Measurements from ENCODE around the gene CCDC88B. TPM values are rescaled to one million over a fixed set of nuclear protein-coding genes. Genes with fewer than 3 reads are reported as not detected.

Gene CCDC88B
- total and polyA plus RNA-seq, 9 of the 15 experiments (the other 6 are each of a cell fraction or from before 2014, with no cell fraction given): 0.13 to 18.1 (median 7.9) TPM

DNA sequence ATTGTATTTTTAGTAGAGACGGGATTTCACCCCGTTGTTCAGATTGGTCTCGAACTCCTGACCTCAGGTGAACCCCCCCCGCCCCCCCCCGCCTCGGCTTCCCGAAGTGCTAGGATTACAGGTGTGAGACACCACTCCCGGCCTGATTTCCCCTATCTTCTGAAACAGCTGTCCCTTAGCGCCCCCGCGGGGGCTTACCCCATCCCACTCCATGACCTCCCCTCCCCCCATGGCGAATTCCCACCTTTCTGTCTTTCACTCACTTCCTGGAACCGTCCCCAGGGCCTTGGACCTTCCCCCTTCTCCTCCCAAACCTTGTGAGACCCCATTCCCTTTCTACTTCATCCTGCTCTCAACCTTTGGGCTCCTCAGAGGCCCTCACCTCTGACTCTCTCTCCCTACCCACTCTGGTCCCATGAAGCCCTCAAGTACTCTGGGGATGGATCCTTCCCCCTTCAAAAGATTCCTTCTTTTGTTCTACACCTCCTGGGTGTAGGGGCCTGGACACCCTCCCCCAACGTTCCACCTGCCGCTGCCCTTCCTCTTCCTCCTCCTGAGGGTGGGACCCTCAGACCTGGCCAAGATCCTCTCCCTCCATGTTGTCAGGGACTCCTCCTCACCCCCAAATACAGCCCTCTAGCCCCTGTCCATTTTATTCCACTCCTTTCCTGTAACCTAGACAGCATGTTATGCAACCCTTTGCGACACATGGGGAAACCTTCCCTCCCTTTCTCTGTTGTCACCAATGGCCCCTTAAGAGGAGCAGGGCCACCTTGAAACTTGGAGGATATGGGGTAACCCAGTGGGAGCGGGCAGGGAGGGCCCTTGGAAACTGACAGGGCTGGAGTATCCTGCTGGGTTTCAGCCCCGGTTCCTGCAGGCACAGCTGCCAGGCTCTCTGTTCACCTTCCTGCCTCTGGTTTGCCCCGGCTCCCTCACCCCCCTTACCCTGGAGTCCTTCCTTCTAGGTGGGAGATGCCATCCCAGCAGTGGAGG, 20.9 kb upstream of the CCDC88B start (continued):
- TF ChIP-seq ZBTB26 (CRISPR knock-in tag; IDR thresholded peaks at IDR 0.05) (no peak), TGIF2 (CRISPR knock-in tag; IDR thresholded peaks at IDR 0.05) (peak; percentile 57; the same call in 1 of the 2 replicates), NCOR1 (IDR thresholded peaks at IDR 0.05) (peak; percentile 49), E2F6 (IDR thresholded peaks at IDR 0.05; ENCODE audit: borderline replicate concordance in 1 of 2, extremely low read depth in 1 of 2, insufficient read depth in 1 of 2, insufficient read length in 1 of 2, low read depth in 1 of 2, low read length in 1 of 2, poor library complexity in 1 of 2, severe bottlenecking in 1 of 2) (peak in 1 of 2 experiments; percentile 54), ZNF316 (IDR thresholded peaks at IDR 0.05) (no peak), RBFOX2 (IDR thresholded peaks at IDR 0.05; ENCODE audit: low read depth, low read length) (0 out of 2 replicates have a peak, but pooled peaks have one; percentile 11), ZBTB7A (IDR thresholded peaks at IDR 0.05; ENCODE audit: borderline replicate concordance, control insufficient read depth, low read depth, low read length) (peak; percentile 74; the same call in 1 of the 2 replicates), TCF3 (CRISPR knock-in tag; IDR thresholded peaks at IDR 0.05) (peak; percentile 62; the same call in 1 of the 2 replicates), FOXJ2 (tag; IDR thresholded peaks at IDR 0.05) (peak; percentile 34; the same call in 1 of the 2 replicates), TEAD4 (IDR thresholded peaks at IDR 0.05; ENCODE audit: low read length) (peak; percentile 20; the same call in 1 of the 2 replicates), TEAD4 (CRISPR knock-in tag; IDR thresholded peaks at IDR 0.05; ENCODE audit: borderline replicate concordance) (no peak), ATF1 (CRISPR knock-in tag; IDR thresholded peaks at IDR 0.05) (no peak), ATF1 (tag; IDR thresholded peaks at IDR 0.05) (no peak), ESRRA (IDR thresholded peaks at IDR 0.05; ENCODE audit: borderline replicate concordance, low read depth) (no peak), BRD4 (IDR thresholded peaks at IDR 0.05) (no peak), KDM2B (CRISPR knock-in tag; IDR thresholded peaks at IDR 0.05) (no peak)
- TF ChIP-seq, protein P1, sequence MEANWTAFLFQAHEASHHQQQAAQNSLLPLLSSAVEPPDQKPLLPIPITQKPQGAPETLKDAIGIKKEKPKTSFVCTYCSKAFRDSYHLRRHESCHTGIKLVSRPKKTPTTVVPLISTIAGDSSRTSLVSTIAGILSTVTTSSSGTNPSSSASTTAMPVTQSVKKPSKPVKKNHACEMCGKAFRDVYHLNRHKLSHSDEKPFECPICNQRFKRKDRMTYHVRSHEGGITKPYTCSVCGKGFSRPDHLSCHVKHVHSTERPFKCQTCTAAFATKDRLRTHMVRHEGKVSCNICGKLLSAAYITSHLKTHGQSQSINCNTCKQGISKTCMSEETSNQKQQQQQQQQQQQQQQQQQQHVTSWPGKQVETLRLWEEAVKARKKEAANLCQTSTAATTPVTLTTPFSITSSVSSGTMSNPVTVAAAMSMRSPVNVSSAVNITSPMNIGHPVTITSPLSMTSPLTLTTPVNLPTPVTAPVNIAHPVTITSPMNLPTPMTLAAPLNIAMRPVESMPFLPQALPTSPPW (CRISPR knock-in tag; IDR thresholded peaks at IDR 0.05): peak; percentile 67
